HG03520 (cell line): Measurements from ENCODE around the gene NTN4.
"Not testable (repeated sequence)": the region's sequence is repeated elsewhere in the genome, so short reads cannot be mapped to it uniquely, and the experiment has no call there.

Source experiments
- ATAC-seq: cut with Tn5 transposase; IDR thresholded peaks from one replicate; pipeline ENCODE4 v1.9.1; 2021; ENCODE audit warnings: mild to moderate bottlenecking, moderate library complexity; ENCODE audit not compliant: unreplicated experiment

Gene NTN4

DNA sequence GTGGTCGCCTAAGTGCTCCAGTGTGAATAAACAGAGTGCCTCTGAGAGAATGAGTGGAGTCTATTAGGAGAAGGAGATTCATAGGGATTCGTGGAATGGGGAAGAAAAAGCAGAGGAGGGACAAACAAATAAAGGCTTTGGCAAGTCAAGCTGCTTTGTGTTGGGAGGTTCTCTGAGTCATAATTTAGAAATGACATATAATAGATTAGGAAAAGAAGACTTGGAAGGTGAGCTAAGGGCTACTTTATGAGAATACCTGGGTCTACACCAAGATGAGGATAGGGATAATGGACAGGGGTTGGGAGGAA lies 6.4 kb upstream of the NTN4 start:
- ATAC-seq, result no peak

DNA sequence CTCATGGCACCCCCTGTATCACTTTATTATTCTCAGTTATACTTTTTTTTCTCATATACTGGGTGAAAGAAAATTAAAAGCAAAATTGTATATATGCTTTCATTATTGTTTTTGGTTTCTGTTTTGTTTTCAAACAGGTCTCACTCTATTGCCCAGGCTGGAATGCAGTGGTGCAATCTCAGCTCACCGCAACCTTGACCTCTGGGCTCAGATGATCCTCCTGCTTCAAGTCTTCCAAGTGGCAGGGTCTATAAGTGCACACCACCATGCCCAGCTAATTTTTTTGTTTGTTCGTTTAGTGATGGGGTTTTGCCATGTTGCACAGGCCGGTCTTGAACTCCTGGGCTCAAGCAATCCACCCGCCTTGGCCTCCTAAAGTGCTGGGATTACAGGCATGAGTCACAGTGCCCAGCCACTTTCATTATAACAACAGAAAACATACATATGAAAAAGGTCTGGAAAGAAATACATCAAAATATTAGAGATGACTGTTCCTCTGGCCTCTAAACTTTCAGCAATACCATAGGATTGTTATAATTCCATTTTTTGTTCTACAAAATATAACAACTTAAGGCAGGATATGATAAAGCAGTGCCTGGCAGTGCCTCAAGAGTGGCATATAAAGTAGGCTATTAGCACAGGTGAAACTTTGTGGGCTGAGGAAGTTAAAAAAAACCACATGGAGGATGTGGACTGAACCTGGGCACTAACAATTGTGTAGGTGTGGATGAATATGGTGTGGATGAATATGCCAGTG lies 5.8 kb upstream of the NTN4 start:
- ATAC-seq, result no peak

DNA sequence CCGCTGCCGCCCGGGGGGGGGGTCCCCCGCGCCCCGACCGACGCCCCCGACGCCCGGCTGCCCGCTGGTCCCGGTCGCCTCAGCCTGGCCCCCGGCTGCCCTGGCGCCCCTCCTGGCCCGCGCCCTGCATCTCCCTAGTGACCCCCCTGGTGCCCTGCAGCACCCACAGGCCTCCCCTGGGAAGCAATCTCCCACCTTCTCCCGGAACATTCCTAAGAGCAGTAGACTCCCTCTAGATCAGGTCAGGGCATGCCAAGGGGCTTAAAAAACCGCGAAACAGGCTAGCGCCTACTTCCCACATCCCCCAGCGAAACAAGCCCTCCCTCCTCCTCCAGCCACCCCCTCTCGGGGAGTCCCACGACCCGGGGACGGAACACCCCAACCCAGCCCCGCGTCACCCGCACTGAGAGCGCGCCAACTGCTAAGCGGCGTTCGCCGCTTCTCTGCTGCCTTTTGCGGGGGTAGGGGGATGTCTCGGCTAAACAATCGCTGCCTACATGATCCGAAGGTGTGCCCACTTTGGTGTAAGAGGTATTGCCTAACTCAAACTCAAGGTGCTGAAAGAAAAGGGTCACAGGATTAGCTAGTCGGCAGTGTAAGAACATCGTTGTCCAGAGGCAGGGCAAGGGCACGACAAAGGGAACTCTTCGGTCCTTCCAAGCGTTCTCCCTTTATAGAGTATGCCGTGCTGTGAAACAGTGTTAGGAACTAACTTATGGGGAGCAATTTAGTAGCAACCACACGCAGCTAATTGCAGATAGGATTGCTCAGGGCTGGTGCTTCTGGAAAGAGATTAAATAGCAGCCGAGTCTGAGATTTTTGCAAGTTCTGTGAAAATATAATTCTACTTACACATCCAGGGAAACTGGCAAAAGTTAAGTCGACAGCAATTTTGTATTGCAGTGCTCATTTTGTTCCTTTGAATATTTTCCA lies 619 bp upstream of the NTN4 start:
- ATAC-seq, result no peak

DNA sequence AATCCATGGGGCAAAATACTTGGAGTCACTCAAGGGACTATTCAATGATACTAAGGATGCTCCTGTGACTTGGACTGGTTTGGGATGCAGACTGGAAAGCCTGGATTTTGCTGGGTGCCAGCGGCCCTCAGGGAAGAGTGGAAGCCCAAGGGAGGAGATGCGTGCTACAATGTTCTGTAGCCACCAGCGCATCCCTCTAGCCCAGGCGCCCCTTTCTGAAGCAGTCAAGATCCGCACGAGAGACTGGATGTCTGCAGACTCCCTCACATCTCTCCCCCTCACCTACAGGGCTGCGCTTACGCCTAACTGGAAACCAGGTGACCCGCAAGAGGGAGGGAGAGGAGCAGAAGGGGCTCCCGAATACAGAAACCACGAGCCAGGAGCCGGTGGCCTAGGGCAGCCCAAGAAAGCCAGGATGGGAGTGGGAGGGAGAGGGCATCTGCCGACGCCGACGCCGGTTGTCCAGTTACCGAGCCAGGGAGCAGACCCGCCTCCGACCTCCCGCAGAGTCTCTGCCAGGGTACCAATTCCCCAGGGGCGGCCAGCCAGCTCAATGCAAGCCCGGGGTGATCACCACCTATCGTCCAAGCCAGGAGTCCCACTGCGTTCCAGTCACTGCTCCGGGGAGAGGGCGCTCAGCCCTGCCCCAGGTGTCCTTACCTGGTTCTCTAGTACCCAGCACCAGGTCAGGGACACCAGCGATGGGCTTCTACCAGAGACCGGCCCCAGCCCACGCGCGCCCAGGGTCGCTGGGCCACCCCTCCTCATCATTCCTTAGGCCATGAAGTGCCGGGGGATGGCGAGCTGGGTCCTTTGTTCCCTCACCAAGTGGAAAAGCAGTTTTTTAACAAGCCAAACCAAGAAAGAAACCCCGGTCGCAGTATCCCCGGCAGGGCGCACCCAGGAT lies 1.2 kb downstream of the NTN4 start:
- ATAC-seq, result no peak

DNA sequence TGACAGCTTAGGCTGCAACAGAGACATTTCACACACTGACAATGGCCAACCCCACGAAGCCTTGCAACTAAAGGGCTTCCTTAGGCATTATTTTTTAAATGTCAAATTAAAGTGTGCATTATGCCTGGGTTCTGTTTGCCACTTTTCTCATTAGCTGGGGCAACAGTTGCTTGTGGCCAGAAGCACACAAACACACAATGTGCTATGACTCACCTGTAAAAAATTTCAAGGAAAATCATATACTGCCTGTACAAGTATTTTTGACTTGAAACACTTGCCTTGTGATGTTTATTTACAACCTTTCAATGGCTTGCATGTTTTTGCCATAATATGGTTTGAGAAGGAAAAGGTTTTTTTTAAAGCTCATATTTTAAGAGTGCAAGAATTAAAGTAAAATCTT lies 1.9 kb downstream of the NTN4 start:
- ATAC-seq, result no peak

DNA sequence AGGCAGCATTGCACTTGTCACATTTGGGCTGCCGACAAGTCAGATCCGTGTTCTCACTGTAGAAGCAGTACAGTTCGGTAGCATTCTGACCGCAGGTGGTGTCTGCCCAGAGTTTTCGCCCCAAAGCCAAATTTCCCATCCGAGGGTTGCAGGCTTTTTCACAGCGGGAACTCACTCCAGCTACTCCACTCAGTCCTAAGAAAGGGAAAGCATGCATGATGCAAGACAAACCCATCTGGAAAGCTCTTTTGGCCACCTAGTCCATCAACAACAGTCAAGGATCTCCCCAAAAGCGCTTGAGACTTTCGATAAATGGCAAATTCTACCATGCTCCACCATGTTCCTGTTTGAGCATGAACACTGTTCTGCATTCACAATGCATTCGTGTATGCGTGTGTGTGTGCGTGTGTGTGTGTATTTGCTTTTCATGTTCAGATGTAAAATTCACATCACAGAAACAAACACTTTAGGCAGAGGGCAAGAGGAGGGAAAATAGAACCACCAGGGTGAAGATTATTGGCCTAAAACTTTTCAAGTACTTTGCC lies 3.2 kb downstream of the NTN4 start:
- ATAC-seq, result no peak

DNA sequence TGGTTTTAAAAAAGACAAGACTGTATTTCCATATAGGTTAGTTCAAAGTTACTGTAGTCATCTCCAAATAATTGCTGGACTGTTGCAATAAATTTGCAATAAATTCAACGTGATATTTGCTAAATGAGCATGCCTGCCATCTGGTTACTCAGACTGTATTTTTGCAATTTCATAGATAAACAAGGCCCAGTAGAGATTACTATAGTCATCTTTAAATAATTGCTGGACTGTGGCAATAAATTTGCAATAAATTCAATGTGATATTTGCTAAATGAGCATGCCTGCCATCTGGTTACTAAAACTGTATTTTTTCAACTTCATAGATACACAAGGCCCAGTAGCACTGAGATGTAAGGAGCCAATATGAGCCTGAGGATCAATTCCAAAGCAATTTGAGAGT lies 5.6 kb downstream of the NTN4 start:
- ATAC-seq, result no peak

DNA sequence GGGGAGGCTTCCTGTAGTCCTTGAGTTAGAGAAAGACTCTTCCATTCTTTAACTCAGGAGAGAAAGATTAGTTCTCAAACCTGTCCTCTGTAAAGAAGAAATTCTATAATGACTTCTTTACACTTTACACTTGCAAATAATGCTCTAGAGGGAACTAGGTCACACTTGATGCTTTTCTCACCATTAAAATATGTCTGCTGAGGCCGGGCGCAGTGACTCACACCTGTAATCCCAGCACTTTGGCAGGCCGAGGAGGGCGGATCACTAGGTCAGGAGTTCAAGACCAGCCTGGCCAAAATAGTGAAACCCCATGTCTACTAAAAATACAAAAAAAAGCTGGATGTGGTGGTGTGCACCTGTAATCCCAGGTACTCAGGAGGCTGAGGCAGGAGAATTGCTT lies 6.3 kb downstream of the NTN4 start:
- no peak for ATAC-seq

DNA sequence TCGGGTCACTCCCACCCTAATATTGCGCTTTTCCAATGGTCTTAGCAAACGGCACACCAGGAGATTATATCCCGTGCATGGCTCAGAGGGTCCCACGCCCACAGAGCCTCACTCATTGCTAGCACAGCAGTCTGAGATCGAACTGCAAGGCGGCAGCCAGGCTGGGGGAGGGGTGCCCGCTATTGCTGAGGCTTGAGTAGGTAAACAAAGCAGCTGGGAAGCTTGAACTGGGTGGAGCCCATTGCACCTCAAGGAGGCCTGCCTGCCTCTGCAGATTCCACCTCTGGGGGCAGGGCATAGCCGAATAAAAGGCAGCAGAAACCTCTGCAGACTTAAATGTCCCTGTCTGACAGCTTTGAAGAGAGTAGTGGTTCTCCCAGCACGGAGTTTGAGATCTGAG lies 15.1 kb downstream of the NTN4 start:
- not testable (repeated sequence) for ATAC-seq

DNA sequence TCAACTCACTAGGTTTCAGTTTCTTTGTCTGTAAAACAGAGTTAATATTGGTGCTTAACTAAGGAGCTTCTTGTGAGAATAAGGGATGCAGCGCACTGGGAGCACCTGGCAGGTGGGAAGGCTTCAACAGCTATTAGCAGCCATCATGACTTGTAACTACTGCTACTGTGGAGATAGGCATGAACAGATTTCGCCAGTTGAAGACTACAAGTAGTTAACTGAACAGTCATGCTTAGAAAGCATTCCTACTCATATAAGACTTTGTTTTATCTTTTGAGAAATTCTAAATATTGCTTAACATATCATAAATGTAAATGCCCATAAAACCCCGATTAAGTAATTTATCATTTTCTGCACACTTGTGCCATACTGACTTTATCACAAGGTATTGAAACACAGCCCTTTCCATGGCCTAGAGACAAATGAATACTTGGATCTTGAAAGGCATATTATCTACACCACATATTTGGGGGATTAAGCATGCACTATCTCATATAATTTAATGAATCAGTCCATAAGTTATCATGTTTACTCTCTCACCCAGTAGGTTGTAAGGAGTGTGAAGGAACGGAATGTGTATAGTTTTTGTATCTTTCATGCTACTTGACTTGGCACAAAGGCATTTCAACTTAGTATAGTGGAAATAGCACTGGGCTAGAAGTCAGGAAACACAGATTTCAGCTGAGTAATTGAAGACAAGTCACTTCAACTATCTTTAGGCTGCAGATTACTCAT lies 16.1 kb downstream of the NTN4 start:
- no peak for ATAC-seq

DNA sequence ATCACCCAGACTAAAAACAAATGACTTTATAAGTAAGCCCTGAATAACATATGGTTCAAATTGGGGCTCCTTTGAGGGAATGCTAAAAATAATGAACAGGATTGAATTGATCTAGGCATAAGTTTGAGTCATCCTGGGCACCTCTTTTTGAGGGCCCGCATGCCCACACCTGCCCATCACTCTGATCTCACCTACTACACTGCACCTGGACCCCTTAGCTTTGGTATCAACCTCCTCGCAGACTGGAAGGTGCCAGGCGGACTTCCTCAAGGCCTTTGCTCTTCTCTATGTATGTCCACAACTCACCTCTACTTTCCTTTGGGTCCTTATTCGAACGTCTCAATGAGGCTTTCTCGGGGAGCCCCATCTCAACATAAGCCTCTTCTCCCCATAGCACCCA lies 17.2 kb downstream of the NTN4 start:
- ATAC-seq, result no peak

DNA sequence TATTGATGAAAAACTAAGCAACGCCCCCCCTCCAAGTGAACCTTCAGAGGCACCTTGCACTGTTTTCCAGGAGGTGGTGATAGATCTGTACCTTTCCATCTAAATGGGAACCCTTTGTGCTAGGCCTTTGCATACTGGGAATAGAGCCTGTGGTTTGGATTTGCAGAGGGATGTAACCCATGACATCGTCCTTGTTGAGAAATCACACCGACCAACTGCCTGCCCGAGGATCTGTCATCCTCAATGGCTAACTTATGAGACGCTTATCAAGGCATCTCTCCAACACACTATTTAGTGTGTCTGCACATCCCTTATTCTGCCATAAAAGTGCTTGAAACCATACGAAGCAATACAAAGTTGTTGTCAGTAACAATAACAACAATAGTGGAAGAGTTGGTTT lies 22.9 kb downstream of the NTN4 start:
- ATAC-seq, result no peak

DNA sequence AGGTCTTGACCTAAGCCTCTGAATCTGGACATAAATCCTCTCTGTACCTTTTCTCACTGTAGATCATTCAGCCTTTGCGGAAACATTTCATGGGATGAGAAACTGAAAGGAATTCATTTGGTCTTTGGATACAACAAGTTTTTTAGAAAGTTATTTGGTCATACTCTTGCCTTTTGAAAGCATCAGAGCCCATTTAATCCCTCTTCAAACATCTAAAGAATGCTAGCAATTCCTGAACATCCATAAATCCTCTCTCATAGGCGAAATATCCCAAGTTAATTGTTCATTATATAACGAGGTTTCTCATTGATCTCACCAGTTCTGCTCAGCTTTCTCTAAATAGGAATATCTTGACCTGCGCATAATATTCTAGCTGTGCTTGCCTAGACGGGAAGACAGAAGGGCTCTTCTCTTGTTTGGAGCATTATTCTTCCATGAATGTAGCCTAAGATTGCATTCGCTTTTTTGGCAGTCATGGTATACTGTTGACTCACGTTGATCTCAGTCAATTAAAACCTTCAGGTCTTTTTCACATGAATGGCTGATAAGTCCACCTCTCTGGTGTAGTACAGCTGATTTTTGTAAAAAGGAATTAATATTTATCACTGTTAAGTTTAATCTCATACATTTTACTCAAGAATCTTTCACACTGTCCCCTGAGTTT lies 24.1 kb downstream of the NTN4 start:
- no peak for ATAC-seq

DNA sequence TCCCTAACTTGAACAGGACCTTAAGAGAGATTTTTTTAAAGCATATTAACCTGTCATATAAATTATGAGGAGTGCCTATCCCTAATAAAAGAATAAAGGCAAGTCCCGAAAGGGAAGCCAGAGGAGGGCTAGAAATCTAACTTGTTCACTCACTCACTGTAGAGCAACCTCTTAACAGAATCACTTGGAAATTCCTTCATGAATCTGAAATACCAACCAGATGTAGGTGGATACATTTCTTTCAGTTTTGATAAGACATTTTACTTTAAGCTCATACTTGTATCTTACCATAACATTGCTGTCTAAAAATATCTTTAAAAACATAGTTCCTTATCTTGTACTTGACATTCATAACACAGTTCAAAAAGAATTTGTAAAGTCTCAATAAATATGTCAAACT lies 25.7 kb downstream of the NTN4 start:
- ATAC-seq, result no peak

DNA sequence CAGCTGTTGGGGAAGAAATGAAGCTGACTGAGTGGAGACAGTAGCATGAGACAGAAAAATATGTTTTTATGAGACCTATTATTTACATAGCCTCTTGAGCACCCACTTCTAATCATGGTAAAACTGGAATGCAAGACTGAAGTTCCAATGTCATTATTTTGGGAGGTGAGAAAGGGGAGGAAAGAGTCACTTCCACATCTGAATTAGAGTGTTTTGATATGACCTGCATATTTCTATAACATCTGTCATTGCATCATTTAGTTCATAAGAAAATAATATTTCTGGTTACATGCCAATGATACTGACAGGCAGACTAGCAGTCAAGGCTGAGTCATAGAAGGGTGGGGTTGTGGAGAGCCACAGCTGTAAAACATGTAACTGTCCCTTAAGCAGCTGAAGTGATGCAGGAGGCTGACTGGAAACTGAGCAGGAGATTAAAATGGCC lies 26.7 kb downstream of the NTN4 start:
- ATAC-seq, result no peak

DNA sequence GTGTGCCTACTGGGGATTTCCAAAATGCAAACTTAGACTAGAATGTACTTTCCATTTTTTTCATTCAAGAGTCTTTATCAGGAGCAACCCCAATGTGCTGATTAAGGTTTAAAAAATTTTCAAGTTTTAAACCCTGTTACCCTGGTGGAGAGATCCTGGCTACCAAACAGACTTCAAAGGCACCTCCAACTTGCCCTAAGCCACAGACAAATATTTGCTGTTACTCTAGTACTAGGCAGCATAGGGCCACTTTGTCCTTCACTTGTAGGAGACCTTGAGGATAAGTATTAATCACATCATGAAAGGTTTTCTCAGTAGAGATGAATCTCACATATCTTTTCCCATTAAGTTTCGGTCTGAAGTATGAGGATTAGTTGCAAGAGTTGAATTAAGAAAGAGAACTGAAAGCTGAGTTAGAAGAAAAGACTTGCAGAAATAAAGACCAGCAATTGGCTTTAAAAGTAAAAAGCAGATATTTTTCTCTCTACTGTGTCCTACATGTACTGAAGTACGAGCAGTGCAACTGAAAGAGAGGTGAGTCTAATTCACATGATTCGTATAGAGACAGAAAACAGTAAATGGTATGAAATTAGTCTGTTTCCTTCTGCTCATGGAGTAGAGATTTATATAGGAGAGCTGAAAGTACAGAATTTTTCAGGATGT lies 28.3 kb downstream of the NTN4 start:
- no peak for ATAC-seq

DNA sequence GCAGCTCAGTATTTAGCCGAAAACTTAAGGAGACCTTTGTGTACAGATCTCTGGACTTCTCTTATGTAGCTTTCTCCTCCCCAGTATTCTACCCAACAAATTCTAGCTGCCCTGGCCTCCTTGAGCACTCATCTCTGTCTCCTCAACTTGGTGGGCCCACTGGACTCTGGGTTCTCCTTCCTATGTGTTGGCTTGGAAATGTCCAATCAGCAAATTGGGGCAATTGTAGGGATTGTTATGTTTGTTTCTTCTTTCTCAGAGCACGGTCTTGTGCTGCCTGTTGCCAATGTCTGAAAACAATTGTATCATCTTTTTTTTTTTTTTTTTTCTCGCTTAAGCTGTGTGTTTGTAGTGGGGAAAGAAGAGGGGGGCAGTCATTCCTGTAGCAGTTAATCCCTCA lies 30.2 kb downstream of the NTN4 start:
- ATAC-seq, result no peak

DNA sequence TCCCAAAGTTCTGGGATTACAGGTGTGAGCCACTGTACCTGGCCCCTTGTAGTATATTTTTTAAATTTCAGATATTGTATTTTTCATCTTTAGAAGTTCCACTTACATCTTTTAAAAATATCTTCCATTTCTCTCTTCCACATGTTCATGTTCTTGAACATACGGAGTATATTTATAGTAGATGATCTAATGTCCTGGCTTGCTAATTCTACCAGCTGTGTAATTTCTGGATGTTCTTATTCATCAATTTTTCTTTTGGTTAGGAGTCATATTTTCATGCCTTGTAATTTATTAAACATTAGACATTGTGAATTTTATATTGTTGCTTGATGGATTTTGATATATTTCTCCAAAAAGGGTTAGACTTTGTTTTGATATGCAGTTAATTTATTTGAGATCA lies 30.8 kb downstream of the NTN4 start:
- ATAC-seq, result no peak

DNA sequence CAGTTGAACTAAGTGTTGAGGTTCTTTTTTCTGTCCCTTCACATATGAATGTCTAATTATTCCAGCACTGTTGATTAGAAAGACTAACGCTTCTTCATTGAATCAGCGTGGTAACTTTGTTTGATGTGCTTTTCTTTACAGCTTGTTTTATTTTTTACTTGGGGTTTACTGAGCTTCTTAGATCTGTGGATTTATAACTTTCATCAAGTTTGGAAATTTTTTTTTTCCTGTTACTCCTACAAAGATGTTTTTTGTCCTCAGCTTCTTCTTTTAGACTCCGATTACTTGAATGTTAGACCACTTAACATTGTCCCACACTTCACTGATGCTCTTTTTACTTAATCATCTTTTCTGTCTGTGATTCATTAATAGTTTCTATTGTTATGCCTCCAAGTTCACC lies 31.5 kb downstream of the NTN4 start:
- ATAC-seq, result no peak
